OCI-LY3 (cell line): ENCODE measurements around the gene ABCG8.

ENCODE experiments used
- H2AFZ ChIP-seq: fragments of 200-600, 300-600 bp; shearing (Covaris generic); 2 replicates; pipeline ENCODE4 v1.6.0; 2014; ENCODE audit warnings: antibody characterized with exemption, low read depth, low read length
- H3K27ac ChIP-seq: fragments of 200-600, 300-600 bp; sonication (generic); 2 replicates; pipeline ENCODE4 v1.5.1; 2014; ENCODE audit warnings: mild to moderate bottlenecking, low read length, moderate library complexity, mixed read lengths
- H3K27me3 ChIP-seq: fragments of 200-600, 300-600 bp; sonication (generic); 2 replicates; pipeline ENCODE4 v1.6.1; 2014; ENCODE audit warnings: low read depth, low read length, mixed read lengths
- H3K36me3 ChIP-seq: fragments of 200-600, 300-600 bp; sonication (generic); replicated peaks from 2 replicates; pipeline ENCODE3; 2014; ENCODE audit warnings: low read depth, low read length, mixed read lengths
- H3K4me1 ChIP-seq: fragments of 300-600, 200-600 bp; sonication (generic); 2 replicates; pipeline ENCODE4 v1.6.1; 2014; ENCODE audit warnings: low read length, mixed read lengths
- H3K4me2 ChIP-seq: fragments of 200-600, 300-600 bp; sonication (generic); 2 replicates; pipeline ENCODE4 v1.6.1; 2014; ENCODE audit warnings: low read length, mixed read lengths
- H3K4me3 ChIP-seq: fragments of 300-600, 200-600 bp; sonication (generic); 2 replicates; pipeline ENCODE4 v1.5.1; 2014; ENCODE audit warnings: antibody characterized with exemption, mild to moderate bottlenecking, low read length, moderate library complexity
- H3K79me2 ChIP-seq: fragments of 300-600, 200-600 bp; shearing (Covaris generic); 2 replicates; pipeline ENCODE4 v1.6.1; 2014; ENCODE audit warnings: mild to moderate bottlenecking, low read length, mixed read lengths
- H3K9ac ChIP-seq: fragments of 300-600, 200-600 bp; shearing (Covaris generic); 2 replicates; pipeline ENCODE4 v1.6.0; 2014; ENCODE audit warnings: mild to moderate bottlenecking, low read length, moderate library complexity
- H3K9me3 ChIP-seq: fragments of 200-600, 300-600 bp; shearing (Covaris generic); 2 replicates; pipeline ENCODE4 v1.6.1; 2014; ENCODE audit warnings: low read length, mixed read lengths; ENCODE audit not compliant: insufficient read depth
- H4K20me1 ChIP-seq: fragments of 200-600, 300-600 bp; sonication (generic); 2 replicates; pipeline ENCODE4 v1.6.1; 2016; ENCODE audit warnings: low read length, mixed read lengths; ENCODE audit not compliant: insufficient read depth
- CTCF ChIP-seq: fragments of 200-600, 300-600 bp; sonication (generic); IDR thresholded peaks from 2 replicates; pipeline ENCODE4 v1.5.1; 2014; ENCODE audit warnings: antibody characterized with exemption, low read length, low read depth
- EZH2phosphoT487 ChIP-seq: fragments of 200-600 bp; shearing (Covaris generic); IDR thresholded peaks from 2 replicates; pipeline ENCODE4 v1.6.1; 2018; ENCODE audit warnings: antibody characterized with exemption, mixed run types, low read depth

ABCG8 gene

GRCh38 chr2:43852196-43852730 is 13.5 kb downstream of the ABCG8 start:
- Histone ChIP-seq H3K9me3 (no peaks in the 10 kb centered on the region), H2AFZ (no peak overlapping the region), H3K4me2 (no peak overlapping the region), H3K9ac (no peak overlapping the region), H3K27ac (no peak overlapping the region), H3K4me3 (no peak overlapping the region), H3K36me3 (no peaks in the 10 kb centered on the region), H3K27me3 (peaks cover 22% of the 10 kb centered on the region), H3K79me2 (no peaks in the 10 kb centered on the region), H4K20me1 (no peaks in the 10 kb centered on the region), H3K4me1 (no peaks in the 10 kb centered on the region)
- TF ChIP-seq EZH2phosphoT487 (no peak), CTCF (no peak)

GRCh38 chr2:43853141-43854081 is 14.6 kb downstream of the ABCG8 start:
- no peaks in the 10 kb centered on the region for H3K9me3 ChIP-seq
- H3K27ac ChIP-seq = no peak overlapping the region
- H3K36me3 ChIP-seq = no peaks in the 10 kb centered on the region
- no peaks in the 10 kb centered on the region for H4K20me1 ChIP-seq
- H3K9ac ChIP-seq = no peak overlapping the region
- no peak overlapping the region for H3K4me2 ChIP-seq
- peaks cover 30% of the 10 kb centered on the region for H3K27me3 ChIP-seq
- TF ChIP-seq CTCF = no peak
- TF ChIP-seq EZH2phosphoT487 = no peak
- H3K4me1 ChIP-seq = no peaks in the 10 kb centered on the region
- no peak overlapping the region for H3K4me3 ChIP-seq
- no peak overlapping the region for H2AFZ ChIP-seq
- H3K79me2 ChIP-seq = no peaks in the 10 kb centered on the region

- H3K4me3 ChIP-seq = no peak overlapping the region
- H3K79me2 ChIP-seq = no peaks in the 10 kb centered on the region
- no peak overlapping the region for H3K9ac ChIP-seq
- H3K4me2 ChIP-seq = no peak overlapping the region
- H2AFZ ChIP-seq = no peak overlapping the region
- peaks cover 31% of the 10 kb centered on the region for H3K27me3 ChIP-seq
- H3K36me3 ChIP-seq = no peaks in the 10 kb centered on the region
- no peaks in the 10 kb centered on the region for H3K9me3 ChIP-seq
- no peaks in the 10 kb centered on the region for H3K4me1 ChIP-seq
- H3K27ac ChIP-seq = no peak overlapping the region
- H4K20me1 ChIP-seq = no peaks in the 10 kb centered on the region
- TF ChIP-seq CTCF (no peak), EZH2phosphoT487 (no peak)
Measured at GRCh38 chr2:43854671-43855070, 15.9 kb downstream of the ABCG8 start.

GRCh38 chr2:43855292-43855691 is 16.5 kb downstream of the ABCG8 start:
- Histone ChIP-seq H3K27ac (no peak overlapping the region), H4K20me1 (no peaks in the 10 kb centered on the region), H3K4me3 (no peak overlapping the region), H3K36me3 (no peaks in the 10 kb centered on the region), H3K4me1 (no peaks in the 10 kb centered on the region), H3K9ac (no peak overlapping the region), H3K27me3 (peaks cover 33% of the 10 kb centered on the region), H3K9me3 (no peaks in the 10 kb centered on the region), H3K79me2 (no peaks in the 10 kb centered on the region), H2AFZ (no peak overlapping the region), H3K4me2 (no peak overlapping the region)
- TF ChIP-seq CTCF = no peak
- no peak for TF ChIP-seq EZH2phosphoT487
